ENCODE results near the gene SMARCC1.

The SMARCC1 gene

GRCh38 chr3:47692158-47692557 lies 89.5 kb downstream of the SMARCC1 start:
- no peak for DNase-seq

- no peak for DNase-seq
Measured at GRCh38 chr3:47688488-47688887, 93.2 kb downstream of the SMARCC1 start.

- DNase-seq, result no peak
Measured at GRCh38 chr3:47685037-47685436, 96.7 kb downstream of the SMARCC1 start.

GRCh38 chr3:47681016-47681415 lies 100.7 kb downstream of the SMARCC1 start:
- no peak for DNase-seq

- no peak for DNase-seq
Measured at GRCh38 chr3:47678446-47679338, 103.0 kb downstream of the SMARCC1 start.

- DNase-seq, result no peak
Measured at GRCh38 chr3:47669026-47669749, 112.5 kb downstream of the SMARCC1 start.

GRCh38 chr3:47666118-47666517 lies 115.6 kb downstream of the SMARCC1 start:
- DNase-seq, result no peak

- no peak for DNase-seq
Measured at GRCh38 chr3:47664519-47664918, 117.2 kb downstream of the SMARCC1 start.

- no peak for DNase-seq
Measured at GRCh38 chr3:47663630-47664240, 118.0 kb downstream of the SMARCC1 start.

GRCh38 chr3:47661121-47661752 lies 120.5 kb downstream of the SMARCC1 start:
- no peak for DNase-seq

- no peak for DNase-seq
Measured at GRCh38 chr3:47658444-47658843, 123.2 kb downstream of the SMARCC1 start.

GRCh38 chr3:47652142-47652541 lies 129.6 kb downstream of the SMARCC1 start:
- no peak for DNase-seq

- no peak for DNase-seq
Measured at GRCh38 chr3:47650294-47650693, 131.4 kb downstream of the SMARCC1 start.

GRCh38 chr3:47647550-47647949 lies 134.1 kb downstream of the SMARCC1 start:
- no peak for DNase-seq

- no peak for DNase-seq
Measured at GRCh38 chr3:47646362-47646761, 135.3 kb downstream of the SMARCC1 start.

GRCh38 chr3:47645551-47645950 lies 136.1 kb downstream of the SMARCC1 start:
- DNase-seq, result no peak

- DNase-seq, result no peak
Measured at GRCh38 chr3:47643092-47643491, 138.6 kb downstream of the SMARCC1 start.

GRCh38 chr3:47641739-47642138 lies 140.0 kb downstream of the SMARCC1 start:
- no peak for DNase-seq

- no peak for DNase-seq
Measured at GRCh38 chr3:47636921-47637320, 144.8 kb downstream of the SMARCC1 start.

GRCh38 chr3:47636225-47636624 lies 145.5 kb downstream of the SMARCC1 start:
- no peak for DNase-seq

GRCh38 chr3:47635536-47635935 lies 146.2 kb downstream of the SMARCC1 start:
- no peak for DNase-seq

GRCh38 chr3:47634996-47635395 lies 146.7 kb downstream of the SMARCC1 start:
- DNase-seq, result no peak

GRCh38 chr3:47630810-47631209 lies 150.9 kb downstream of the SMARCC1 start:
- DNase-seq, result no peak

All from cortex of kidney (tissue), 1 donor.